Measurements from ENCODE around the gene SSH3.

The SSH3 gene

DNA sequence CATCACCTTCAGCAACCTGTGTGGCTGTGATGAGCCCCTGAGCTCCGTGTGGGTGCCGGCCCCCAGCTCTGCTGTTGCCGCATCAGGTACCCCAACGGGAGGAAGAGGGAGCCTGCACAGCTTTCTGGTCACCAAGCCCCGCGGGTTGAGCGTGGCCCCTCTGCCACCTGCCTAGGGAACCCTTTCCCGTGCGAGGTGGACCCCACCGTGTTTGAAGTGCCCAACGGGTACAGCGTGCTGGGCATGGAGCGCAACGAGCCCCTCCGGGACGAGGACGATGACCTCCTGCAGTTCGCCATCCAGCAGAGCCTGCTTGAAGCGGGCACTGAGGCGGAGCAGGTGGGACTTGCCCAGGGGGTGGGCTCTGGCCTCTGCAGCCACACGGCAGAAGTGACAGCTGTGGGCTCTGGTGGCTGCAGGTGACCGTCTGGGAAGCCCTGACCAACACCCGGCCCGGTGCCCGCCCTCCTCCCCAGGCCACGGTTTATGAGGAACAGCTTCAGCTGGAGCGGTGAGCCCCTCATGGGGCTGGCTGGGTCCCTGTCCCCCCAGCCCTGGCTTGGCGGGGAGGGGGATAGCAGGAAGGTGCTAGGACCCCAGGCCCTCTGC, 1.9 kb upstream of the SSH3 start:
- Histone ChIP-seq H3K4me3 (peak overlapping the region in 8 of 10 experiments; percentile 7 to 82 (median 70); a peak in 12 of 20 replicates), H3K27me3 (no peaks in the 10 kb centered on the region), H3K4me1 (peaks cover 54 to 75% (median 58%) of the 10 kb centered on the region in 10 experiments), H3K27ac (peak overlapping the region in 10 of 11 experiments; percentile 65 to 94 (median 90); a peak in 19 of 22 replicates), H3K36me3 (peaks cover 67 to 87% (median 72%) of the 10 kb centered on the region in 11 experiments), H4K20me1 (peaks cover 44 to 89% (median 76%) of the 10 kb centered on the region in 11 experiments), H3K9me3 (replicated peaks in 1 of 11) (peaks cover 0 to 4% (median 0%) of the 10 kb centered on the region in 11 experiments; a peak in 2 of 22 replicates), H3K4me2 (peak overlapping the region; percentile 84 to 97 (median 91)), H3K9ac (peak overlapping the region; percentile 73 to 94 (median 87))
- TF ChIP-seq Cebpa-rat (IDR thresholded peaks at IDR 0.05), result no peak

DNA sequence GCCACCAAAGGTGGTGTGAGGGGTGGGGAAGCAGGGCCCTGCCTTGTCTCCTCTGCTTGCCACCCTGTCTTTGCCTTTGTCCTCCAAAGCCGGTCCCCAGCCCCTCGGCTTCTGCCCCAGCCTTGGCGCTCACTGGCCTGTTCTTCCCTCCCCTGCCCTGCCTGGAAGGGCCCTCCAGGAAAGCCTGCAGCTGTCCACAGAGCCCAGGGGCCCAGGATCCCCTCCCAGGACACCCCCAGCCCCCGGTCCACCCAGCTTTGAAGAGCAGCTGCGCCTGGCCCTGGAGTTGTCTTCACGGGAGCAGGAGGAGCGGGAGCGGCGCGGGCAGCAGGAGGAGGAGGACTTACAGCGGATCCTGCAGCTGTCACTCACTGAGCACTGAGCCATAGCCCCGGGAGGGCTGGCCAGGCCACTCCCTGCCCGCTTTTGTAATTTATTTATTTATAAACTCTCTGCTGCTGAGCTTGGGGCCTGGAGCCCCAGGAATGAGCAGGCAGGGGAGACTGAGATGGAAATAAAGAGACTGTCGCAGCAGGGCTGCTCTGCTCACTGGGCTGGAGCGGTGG, 1.3 kb upstream of the SSH3 start:
- Histone ChIP-seq H3K9ac (peak overlapping the region; percentile 73 to 94 (median 87)), H3K4me2 (peak overlapping the region; percentile 84 to 97 (median 91)), H3K4me3 (peak overlapping the region; percentile 63 to 82 (median 70); a peak in 19 of 20 replicates), H4K20me1 (peaks cover 41 to 89% (median 70%) of the 10 kb centered on the region in 11 experiments), H3K27ac (peak overlapping the region in 10 of 11 experiments; percentile 65 to 94 (median 90); a peak in 20 of 22 replicates), H3K4me1 (peaks cover 54 to 75% (median 58%) of the 10 kb centered on the region in 10 experiments), H3K36me3 (peaks cover 66 to 87% (median 72%) of the 10 kb centered on the region in 11 experiments), H3K9me3 (replicated peaks in 1 of 11) (no peaks in the 10 kb centered on the region), H3K27me3 (no peaks in the 10 kb centered on the region)
- no peak for TF ChIP-seq Cebpa-rat (IDR thresholded peaks at IDR 0.05)

DNA sequence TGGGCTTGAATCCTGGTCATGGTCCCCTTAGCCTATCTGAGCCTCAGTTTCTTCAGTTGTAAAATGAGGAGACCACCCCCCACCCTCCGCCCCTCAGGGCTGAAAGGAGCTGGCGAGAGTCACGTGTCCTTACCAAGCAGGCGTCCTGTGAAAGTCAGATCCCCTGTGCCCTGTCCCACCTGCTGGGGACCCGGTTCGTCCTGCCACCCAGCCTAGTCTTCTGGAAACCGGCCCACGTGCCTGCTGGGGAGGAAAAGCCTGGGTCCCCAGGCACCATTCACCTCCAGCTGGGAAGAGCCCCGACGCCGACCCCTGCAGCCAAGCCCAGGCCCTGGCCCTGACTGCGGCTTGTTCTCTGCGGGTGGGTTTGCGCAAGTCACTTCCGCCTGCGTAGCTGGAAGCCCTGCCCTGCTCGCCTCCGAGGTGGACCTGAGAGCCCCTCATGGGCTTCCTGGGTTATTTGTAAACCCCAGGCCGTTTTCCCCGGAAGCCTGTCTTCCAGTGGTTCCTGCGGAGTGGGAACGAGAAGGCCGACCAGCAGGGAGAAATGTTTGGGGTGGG, 679 bp upstream of the SSH3 start:
- peak overlapping the region; percentile 63 to 82 (median 70) for H3K4me3 ChIP-seq
- peaks cover 54 to 75% (median 58%) of the 10 kb centered on the region in 10 experiments for H3K4me1 ChIP-seq
- H3K4me2 ChIP-seq, result peak overlapping the region; percentile 84 to 97 (median 91)
- peak overlapping the region; percentile 73 to 94 (median 87) for H3K9ac ChIP-seq
- H3K27me3 ChIP-seq, result no peaks in the 10 kb centered on the region
- no peaks in the 10 kb centered on the region for H3K9me3 ChIP-seq (replicated peaks in 1 of 11)
- peaks cover 67 to 87% (median 73%) of the 10 kb centered on the region in 11 experiments for H3K36me3 ChIP-seq
- peak in 7 of 11 experiments; percentile 31 to 77 (median 40); a peak in 7 of 22 replicates for TF ChIP-seq Cebpa-rat (IDR thresholded peaks at IDR 0.05)
- peak overlapping the region; percentile 61 to 94 (median 90); a peak in 21 of 22 replicates for H3K27ac ChIP-seq
- H4K20me1 ChIP-seq, result peaks cover 41 to 89% (median 68%) of the 10 kb centered on the region in 11 experiments

DNA sequence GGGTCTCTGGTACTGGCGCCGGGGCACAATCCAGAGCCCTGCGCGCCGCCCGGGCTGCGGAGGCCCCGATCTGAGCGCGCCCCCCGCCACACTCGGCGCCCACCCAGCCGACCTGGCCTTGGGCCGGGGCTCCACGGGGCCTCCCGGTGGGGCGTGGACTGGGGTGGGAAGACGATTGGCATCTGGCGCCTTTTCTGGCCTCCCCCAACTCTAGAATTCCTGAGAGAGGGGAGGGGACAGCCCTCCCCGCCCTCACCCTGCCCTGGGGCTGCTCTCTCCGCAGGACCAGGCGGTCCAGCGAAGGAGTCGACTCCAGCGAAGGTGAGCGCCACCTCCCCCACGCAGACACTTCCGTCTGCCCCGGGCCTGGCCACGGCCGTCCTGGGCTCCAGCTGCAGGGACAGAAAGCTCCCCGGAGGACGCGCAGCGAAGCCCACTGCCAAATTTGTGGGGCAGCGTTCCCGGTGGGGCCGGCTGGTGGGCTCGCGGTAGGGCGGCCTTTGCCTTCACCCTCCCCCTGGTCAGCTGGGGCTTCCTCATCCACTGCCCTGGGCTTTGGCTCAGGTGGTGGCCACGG, 593 bp downstream of the SSH3 start:
- Histone ChIP-seq H3K27me3 (no peaks in the 10 kb centered on the region), H3K27ac (peak overlapping the region; percentile 61 to 94 (median 90)), H3K4me2 (peak overlapping the region; percentile 84 to 97 (median 91)), H3K36me3 (peaks cover 67 to 87% (median 72%) of the 10 kb centered on the region in 11 experiments), H3K4me1 (peaks cover 46 to 67% (median 62%) of the 10 kb centered on the region in 10 experiments), H3K4me3 (peak overlapping the region; percentile 63 to 82 (median 70)), H3K9me3 (replicated peaks in 1 of 11) (no peaks in the 10 kb centered on the region), H3K9ac (peak overlapping the region; percentile 73 to 94 (median 87)), H4K20me1 (peaks cover 33 to 89% (median 58%) of the 10 kb centered on the region in 11 experiments)
- TF ChIP-seq Cebpa-rat (IDR thresholded peaks at IDR 0.05), result no peak

DNA sequence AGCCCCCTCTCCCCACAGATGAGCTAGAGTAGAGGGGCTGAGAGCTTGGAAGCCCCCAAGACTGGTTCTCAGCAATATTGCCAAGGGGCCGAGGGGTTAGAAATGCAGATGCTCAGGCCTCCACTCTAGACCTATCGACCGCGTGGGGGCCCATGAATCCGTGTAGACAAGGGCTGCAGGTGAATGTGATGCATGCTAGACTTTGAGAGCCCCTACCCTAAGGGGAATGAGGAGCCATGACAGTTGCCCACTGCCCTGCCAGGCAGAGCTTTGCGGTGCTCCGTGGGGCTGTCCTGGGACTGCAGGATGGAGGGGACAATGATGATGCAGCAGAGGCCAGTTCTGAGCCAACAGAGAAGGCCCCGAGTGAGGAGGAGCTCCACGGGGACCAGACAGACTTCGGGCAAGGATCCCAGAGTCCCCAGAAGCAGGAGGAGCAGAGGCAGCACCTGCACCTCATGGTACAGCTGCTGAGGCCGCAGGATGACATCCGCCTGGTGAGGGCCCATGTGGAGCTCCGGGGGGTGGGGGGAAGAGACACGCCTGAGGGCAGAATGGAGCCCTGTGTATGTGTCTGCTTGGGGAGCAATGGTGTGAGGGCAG, 1.3 kb downstream of the SSH3 start:
- Histone ChIP-seq H3K4me1 (peaks cover 42 to 71% (median 60%) of the 10 kb centered on the region in 10 experiments), H4K20me1 (peaks cover 28 to 89% (median 58%) of the 10 kb centered on the region in 11 experiments), H3K4me2 (peak overlapping the region; percentile 84 to 97 (median 91)), H3K9me3 (replicated peaks in 1 of 11) (no peaks in the 10 kb centered on the region), H3K27me3 (no peaks in the 10 kb centered on the region), H3K9ac (peak overlapping the region; percentile 73 to 94 (median 87)), H3K36me3 (peaks cover 67 to 87% (median 72%) of the 10 kb centered on the region in 11 experiments), H3K27ac (peak overlapping the region in 9 of 11 experiments; percentile 73 to 94 (median 90); a peak in 18 of 22 replicates), H3K4me3 (peak overlapping the region; percentile 63 to 82 (median 70))
- no peak for TF ChIP-seq Cebpa-rat (IDR thresholded peaks at IDR 0.05)

DNA sequence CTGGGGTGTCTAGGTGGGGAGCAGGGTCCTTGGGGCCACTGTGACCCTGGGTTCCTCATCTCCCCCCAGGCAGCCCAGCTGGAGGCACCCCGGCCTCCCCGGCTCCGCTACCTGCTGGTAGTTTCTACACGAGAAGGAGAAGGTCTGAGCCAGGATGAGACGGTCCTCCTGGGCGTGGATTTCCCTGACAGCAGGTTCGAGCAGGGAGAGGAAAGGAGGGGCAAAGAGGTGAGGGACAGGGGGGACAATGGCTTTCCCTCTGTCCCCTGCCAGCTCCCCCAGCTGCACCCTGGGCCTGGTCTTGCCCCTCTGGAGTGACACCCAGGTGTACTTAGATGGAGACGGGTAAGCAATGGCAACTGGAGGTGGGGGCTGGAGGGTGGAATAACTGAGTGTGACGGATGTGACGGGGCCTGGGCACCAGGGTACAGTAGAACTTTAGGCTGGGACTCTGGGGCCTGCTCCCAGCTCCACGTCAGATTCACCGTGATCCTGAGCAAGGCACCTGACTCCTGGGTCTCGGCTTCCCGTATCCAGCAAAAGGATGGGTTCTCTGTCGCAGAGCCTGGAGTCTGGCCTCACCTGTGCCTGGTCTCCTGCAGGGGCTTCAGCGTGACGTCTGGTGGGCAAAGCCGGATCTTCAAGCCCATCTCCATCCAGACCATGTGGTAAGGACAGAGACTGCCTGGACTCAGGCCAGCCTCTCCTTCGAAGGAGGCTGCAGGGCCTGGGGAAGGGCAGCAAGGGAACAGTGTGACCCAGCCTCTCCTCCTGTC, 3.6 kb downstream of the SSH3 start:
- H3K4me2 ChIP-seq, result no peak overlapping the region
- H3K4me3 ChIP-seq, result no peak overlapping the region
- no peaks in the 10 kb centered on the region for H3K9me3 ChIP-seq (replicated peaks in 1 of 11)
- H3K4me1 ChIP-seq, result peaks cover 38 to 58% (median 48%) of the 10 kb centered on the region in 10 experiments
- TF ChIP-seq Cebpa-rat (IDR thresholded peaks at IDR 0.05), result no peak
- H4K20me1 ChIP-seq, result peaks cover 7 to 89% (median 36%) of the 10 kb centered on the region in 11 experiments; a peak in 21 of 22 replicates
- H3K36me3 ChIP-seq, result peaks cover 66 to 87% (median 72%) of the 10 kb centered on the region in 11 experiments
- peak overlapping the region in 5 of 11 experiments; percentile 9 to 33 (median 23); a peak in 1 of 22 replicates for H3K9ac ChIP-seq
- H3K27me3 ChIP-seq, result no peaks in the 10 kb centered on the region
- H3K27ac ChIP-seq, result peak overlapping the region in 3 of 11 experiments; percentile 27 to 38 (median 32); a peak in 4 of 22 replicates

DNA sequence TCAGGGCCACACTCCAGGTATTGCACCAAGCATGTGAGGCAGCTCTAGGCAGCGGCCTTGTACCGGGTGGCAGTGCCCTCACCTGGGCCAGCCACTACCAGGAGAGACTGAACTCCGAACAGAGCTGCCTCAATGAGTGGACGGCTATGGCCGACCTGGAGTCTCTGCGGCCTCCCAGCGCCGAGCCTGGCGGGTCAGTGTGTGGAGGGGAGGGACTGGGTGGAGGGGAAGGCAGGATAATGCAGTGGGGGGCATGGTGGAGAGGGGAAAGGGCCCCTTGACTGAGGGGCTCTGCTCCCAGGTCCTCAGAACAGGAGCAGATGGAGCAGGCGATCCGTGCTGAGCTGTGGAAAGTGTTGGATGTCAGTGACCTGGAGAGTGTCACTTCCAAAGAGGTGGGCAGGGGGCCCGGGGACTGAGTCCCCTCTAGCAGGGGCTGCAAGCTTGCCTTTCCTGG, 4.2 kb downstream of the SSH3 start:
- Histone ChIP-seq H4K20me1 (peaks cover 2 to 87% (median 30%) of the 10 kb centered on the region in 11 experiments; a peak in 17 of 22 replicates), H3K9me3 (replicated peaks in 1 of 11) (no peaks in the 10 kb centered on the region), H3K36me3 (peaks cover 60 to 82% (median 68%) of the 10 kb centered on the region in 11 experiments), H3K27me3 (no peaks in the 10 kb centered on the region), H3K4me1 (peaks cover 37 to 58% (median 47%) of the 10 kb centered on the region in 10 experiments), H3K9ac (peak overlapping the region in 6 of 11 experiments; percentile 7 to 38 (median 26); a peak in 2 of 22 replicates), H3K4me2 (no peak overlapping the region), H3K4me3 (no peak overlapping the region), H3K27ac (peak overlapping the region in 2 of 11 experiments; percentile 27 to 38; a peak in 2 of 22 replicates)
- no peak for TF ChIP-seq Cebpa-rat (IDR thresholded peaks at IDR 0.05)

Data from BLaER1 treated with 17β-estradiol and CSF1 and Interleukin-3, amounts not matched to agents 10 nM and 100 nM (cell line).